ENCODE measurements around the gene ZNF740.

- TF ChIP-seq, protein P1, sequence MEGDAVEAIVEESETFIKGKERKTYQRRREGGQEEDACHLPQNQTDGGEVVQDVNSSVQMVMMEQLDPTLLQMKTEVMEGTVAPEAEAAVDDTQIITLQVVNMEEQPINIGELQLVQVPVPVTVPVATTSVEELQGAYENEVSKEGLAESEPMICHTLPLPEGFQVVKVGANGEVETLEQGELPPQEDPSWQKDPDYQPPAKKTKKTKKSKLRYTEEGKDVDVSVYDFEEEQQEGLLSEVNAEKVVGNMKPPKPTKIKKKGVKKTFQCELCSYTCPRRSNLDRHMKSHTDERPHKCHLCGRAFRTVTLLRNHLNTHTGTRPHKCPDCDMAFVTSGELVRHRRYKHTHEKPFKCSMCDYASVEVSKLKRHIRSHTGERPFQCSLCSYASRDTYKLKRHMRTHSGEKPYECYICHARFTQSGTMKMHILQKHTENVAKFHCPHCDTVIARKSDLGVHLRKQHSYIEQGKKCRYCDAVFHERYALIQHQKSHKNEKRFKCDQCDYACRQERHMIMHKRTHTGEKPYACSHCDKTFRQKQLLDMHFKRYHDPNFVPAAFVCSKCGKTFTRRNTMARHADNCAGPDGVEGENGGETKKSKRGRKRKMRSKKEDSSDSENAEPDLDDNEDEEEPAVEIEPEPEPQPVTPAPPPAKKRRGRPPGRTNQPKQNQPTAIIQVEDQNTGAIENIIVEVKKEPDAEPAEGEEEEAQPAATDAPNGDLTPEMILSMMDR (IDR thresholded peaks at IDR 0.05), result no peak
- no peak for TF ChIP-seq POLR2AphosphoS5 (IDR thresholded peaks at IDR 0.05)
- TF ChIP-seq POLR2A (IDR thresholded peaks at IDR 0.05), result no peak
Measured at GRCh38 chr12:53133722-53134121, 46.8 kb upstream of the ZNF740 start.
